ENCODE data around the gene GINS2.

- TF ChIP-seq SMC3 (IDR thresholded peaks at IDR 0.05; ENCODE audit: low read depth, low read length) (no peak), CTCF (conservative IDR thresholded peaks at IDR 0.05; ENCODE audit: low read depth, low read length) (no peak), CEBPB (IDR thresholded peaks at IDR 0.05; ENCODE audit: low read depth, low read length) (no peak), POLR2A (IDR thresholded peaks at IDR 0.05; ENCODE audit: low read depth, low read length) (no peak)
Measured at GRCh38 chr16:85643631-85644030, 45.1 kb downstream of the GINS2 start.
